SKM-1 treated with dmso at 0.1 percent for 144 hours (cell line): ENCODE results near the gene LUC7L3.

Experiments
- DNase-seq: peaks from one replicate; lab custom pipeline; 2025; ENCODE audit not compliant: unreplicated experiment; lab: John Stamatoyannopoulos, UW

The LUC7L3 gene

GRCh38 chr17:50685691-50686493, 33.5 kb upstream of the LUC7L3 start:
- DNase-seq = no peak

GRCh38 chr17:50686494-50687199, 32.8 kb upstream of the LUC7L3 start:
- DNase-seq = no peak

GRCh38 chr17:50687200-50688066, 32.0 kb upstream of the LUC7L3 start:
- DNase-seq = no peak

- DNase-seq = no peak
Measured at GRCh38 chr17:50688245-50688644, 31.2 kb upstream of the LUC7L3 start.

GRCh38 chr17:50689251-50689650, 30.2 kb upstream of the LUC7L3 start:
- no peak for DNase-seq

GRCh38 chr17:50689956-50690886, 29.2 kb upstream of the LUC7L3 start:
- DNase-seq = no peak

GRCh38 chr17:50690887-50691549, 28.4 kb upstream of the LUC7L3 start:
- DNase-seq = no peak

- DNase-seq = no peak
Measured at GRCh38 chr17:50691550-50692447, 27.6 kb upstream of the LUC7L3 start.

GRCh38 chr17:50692448-50693035, 26.9 kb upstream of the LUC7L3 start:
- DNase-seq = no peak

- DNase-seq = no peak
Measured at GRCh38 chr17:50693036-50693682, 26.2 kb upstream of the LUC7L3 start.

- no peak for DNase-seq
Measured at GRCh38 chr17:50696365-50696879, 23.0 kb upstream of the LUC7L3 start.

- no peak for DNase-seq
Measured at GRCh38 chr17:50697062-50697461, 22.3 kb upstream of the LUC7L3 start.

GRCh38 chr17:50697663-50698272, 21.6 kb upstream of the LUC7L3 start:
- DNase-seq = no peak

- DNase-seq = no peak
Measured at GRCh38 chr17:50699410-50699809, 20.0 kb upstream of the LUC7L3 start.

- DNase-seq = no peak
Measured at GRCh38 chr17:50703162-50703561, 16.2 kb upstream of the LUC7L3 start.

GRCh38 chr17:50707289-50708049, 11.9 kb upstream of the LUC7L3 start, which contains the start of gene ANKRD40:
Gene ANKRD40 (minus strand): TSS chr17:50707914. CDS start chr17:50707654, 260 bp downstream.
- DNase-seq = peak; percentile 83
